GM19455 (cell line): Measurements from ENCODE around the gene MAN2A1.

ENCODE experiments used
- ATAC-seq: cut with Tn5 transposase; IDR thresholded peaks from one replicate; pipeline ENCODE4 v1.9.1; 2021; ENCODE audit not compliant: unreplicated experiment

MAN2A1 gene

DNA sequence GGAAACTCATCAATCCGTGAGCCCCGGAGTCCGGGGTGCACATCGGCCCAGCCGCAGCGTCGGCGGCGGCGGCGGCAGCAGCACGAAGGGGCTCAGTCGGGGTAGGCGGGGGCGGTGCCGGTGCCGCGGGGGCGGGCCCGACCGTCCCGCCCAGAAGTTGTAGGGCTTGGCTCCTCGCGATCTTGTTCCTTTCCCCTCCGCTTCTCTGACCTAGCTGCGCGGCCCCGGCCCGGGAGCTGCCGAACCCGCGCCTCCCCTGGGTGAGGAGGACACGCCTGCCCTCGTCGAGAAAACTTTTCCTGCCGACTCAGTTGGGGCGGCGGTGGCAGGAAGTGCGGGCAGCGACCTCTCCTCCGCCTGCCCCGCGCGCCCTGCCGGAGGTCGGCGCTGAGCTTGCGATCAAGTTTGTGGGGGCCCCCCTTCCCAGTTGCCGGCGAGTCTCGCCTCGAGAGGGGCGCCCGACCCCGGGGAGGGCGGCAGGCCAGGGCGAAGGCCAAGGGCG, at the start of gene MAN2A1:
TSS of gene MAN2A1 (plus strand) at position 188 of the 502 bp plus-strand sequence. CDS start 491 bp downstream, outside the sequence.
- peak; percentile 54 for ATAC-seq

DNA sequence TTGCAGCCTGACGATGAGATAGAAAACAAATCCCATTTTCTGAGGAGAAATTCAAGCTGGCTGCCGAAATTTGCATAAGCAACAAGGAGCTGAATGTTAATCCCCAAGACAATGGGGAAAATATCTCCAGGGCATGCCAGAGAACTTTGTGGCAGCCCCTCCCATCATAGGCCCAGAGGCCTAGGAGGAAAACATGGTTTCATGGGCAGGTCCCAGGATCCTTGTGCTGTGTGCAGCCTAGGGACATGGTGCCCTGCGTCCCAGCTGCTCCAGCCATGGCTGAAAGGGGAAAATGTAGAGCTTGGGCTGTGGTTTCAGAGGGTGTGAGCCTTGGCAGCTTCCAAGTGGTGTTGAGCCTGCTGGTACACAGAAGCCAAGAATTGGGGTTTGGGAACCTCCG, 48.8 kb upstream of the MAN2A1 start:
- ATAC-seq, result no peak

DNA sequence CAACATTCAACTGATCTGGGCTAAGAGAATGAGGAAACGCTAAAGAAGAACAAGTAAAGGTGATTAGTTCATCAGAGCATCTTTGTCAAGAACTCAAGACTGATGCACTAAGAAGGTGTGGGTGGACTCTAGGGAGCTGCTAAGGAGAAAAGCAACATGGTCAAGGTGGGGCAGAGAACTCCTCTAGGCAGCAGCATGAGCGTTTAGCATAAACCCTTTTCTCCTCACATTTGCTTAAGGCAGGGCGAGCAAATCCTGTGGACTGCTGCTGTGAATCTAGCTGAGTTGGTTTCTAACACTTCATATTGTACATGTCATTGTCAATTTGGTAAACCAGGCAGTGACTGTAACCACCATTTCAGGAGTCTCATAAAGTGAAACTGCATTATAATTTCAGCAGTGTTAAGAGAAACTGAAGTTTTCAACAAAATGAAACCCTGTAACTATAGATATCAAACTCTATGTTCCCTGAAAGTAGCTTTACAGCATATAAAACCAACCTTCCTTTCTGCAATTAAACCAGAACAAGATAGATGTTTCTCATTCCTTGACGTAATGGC, 45.9 kb upstream of the MAN2A1 start:
- no peak for ATAC-seq

DNA sequence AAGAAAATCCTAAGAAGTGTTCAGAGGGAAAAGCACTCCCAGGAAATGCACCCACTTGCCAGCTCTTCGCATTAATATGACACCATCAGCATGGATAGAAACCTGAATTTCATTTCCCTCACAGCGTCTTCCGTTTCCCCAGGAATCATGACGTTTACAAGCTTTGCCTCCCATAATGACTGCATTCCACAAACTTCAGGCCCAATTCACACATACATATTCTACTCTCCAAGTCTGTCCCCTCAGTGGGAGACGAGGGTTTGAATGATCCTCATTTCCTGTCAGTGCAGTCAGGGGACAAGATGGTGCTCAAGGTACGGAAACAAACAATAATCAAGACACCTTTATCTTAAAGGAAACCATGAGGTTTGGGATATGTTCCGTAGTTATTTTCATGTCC, 44.9 kb upstream of the MAN2A1 start:
- ATAC-seq, result no peak

DNA sequence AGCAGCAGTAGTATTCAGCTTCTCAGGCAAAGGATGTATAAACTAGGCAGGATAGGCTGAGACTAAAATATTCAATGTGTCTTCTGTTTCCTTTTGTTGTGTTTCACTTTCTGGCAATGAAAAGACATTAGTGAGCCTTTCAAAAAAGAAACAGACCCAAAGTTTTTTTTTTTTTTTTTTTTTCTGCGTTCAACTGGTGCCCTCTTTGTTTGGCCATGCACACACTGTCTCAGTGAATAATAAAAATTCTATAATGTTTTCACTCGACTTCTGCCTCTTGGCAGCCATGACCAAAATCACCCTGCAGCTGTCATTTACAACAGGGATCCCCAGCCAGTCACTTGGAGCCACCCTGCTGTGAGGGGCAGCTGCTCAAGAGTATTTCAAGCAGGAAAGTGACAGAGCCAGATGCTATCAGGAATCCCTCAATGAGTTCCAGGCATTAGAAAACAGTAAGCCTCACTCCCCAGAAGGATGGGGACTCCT, 44.0 kb upstream of the MAN2A1 start:
- ATAC-seq, result no peak

DNA sequence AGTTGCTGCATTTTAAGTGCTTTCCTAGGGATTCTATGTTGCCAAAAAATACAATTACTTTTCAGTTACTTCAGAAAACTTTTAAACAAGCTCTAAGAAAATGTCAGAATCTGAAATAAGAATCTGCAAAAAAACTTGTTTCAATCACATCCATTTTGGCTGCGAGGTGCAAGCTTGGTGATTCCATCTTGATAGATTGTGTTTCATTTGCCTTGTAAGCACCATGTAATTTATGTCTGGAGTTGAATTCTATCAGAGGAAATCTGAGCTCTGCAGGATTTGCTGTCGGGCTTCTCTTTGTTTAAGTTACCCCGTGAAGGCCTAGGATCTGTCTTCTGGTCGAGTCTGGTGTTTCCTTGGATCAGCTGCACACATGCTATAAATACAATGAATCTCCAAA, 40.4 kb upstream of the MAN2A1 start:
- ATAC-seq, result no peak

DNA sequence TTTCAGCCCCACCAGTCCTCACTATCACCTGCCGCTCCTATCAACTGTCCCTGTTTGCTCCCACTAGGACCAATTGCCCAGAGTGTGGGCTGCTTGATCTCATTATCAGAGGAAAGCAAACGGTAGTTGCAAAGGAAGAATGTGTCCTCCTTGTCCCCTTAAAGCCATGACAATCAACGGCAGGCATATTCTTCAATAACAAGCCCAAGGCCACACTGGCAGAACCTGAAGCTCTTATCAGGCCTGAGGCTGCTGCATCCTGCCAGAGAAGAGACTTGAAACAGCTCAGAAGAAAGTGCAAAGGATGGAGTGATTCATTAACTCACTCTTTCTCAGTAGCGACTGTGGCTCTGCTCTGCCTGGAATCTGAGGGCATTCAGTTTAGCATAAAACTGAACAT, 39.2 kb upstream of the MAN2A1 start:
- ATAC-seq, result no peak

DNA sequence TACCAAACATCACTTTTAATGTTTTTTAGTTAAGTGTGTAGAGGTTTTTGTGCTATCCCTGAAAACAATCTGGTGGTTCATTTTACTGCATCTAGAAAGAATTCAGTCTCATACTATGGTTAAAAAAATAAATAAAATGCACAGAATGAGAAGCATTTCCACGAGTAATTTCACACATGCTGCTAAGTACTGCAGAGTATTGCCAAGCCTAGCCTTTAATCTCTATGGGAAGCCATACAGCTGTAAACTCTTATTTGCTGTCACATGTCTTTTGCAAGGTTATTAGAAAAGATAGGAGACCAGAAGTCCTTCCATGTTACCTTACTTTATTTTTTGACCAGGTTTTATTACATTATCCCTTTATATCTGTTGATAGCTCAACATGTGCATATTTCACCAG, 37.6 kb upstream of the MAN2A1 start:
- no peak for ATAC-seq

DNA sequence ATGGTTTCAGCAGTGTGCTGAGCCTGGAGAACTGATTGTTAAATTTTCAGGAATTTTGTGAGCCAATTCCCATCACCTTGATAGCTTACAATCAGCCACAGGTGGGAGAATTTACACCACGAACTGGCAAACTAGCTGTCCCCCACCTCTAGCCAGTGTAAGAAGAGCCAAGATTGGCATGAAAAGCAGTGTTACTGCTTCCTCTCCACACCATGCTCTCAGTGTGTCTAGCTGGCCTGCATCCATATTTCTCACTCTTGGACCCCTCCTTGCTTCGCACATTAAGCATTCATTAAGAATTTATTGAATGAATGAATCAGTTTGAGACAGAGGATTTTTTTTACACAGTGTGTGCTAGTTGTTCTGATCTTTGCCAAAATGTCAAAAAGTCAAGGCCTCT, 36.7 kb upstream of the MAN2A1 start:
- no peak for ATAC-seq

DNA sequence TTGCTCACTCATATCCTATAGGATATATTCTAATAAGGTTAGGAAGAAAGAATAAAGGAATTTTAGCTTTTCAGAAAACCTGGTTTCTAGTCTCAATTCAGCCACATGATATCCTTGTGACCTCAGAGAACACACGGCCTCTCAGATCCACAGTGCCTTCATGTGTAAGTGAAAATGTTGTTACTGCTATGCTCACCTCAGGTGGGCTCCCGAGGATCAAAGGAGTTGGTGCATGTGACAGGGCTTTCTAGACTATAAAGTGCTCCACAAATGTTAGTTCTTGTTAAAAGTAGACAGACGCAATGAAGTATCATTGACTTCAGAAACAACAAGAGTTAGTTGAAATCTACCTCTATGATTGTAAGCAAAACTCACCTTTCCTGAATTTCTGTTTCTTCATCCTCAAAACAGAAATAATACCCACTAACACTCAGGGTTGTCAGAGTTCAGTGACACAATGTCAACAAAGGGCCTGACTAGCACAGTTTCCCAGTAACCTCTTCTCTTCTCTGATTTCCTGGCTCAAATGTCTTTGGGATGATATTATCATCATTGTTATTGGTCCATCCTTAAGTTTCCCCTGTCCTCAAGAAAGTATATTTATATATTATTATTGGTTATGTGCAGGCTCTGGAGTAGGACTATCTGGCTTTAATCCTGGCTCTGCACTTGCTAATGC, 36.0 kb upstream of the MAN2A1 start:
- ATAC-seq, result no peak

DNA sequence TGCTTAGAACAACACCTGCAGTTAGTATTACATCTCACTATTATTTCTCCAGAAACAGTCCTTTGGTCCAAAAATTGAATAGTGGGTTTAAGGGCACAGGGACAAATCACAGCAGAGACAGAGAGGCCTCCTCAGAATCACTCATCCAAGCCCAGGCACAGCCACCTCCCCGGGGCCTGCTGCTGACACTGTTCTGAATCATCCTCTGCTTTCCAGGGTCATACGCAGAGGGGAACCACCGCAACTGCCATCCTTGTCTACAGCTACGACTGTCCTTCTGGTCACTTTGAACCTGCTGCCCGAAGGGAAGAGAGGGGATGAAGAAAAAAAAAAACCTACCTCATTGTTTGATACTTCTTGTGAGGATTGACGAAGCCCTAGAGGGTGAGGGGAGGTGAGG, 35.3 kb upstream of the MAN2A1 start:
- ATAC-seq, result no peak

DNA sequence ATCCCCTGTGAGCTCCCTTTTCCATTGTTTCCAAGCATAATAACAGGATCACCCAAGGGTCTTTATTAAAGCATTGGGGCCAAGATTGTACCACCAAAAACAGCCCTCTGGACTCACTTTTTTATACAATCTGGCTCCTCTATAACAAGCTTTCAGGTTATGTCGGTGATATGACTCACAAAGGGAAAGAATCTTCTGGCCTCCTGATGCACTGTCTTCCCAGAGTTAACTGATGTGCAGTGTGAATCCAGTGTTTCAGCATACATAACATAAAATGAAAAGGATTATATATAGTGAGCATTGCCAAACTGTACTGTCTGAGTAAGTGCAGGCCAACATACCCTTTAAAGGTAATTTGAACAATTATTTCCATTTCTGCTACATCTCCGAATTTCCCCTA, 33.9 kb upstream of the MAN2A1 start:
- ATAC-seq, result no peak

DNA sequence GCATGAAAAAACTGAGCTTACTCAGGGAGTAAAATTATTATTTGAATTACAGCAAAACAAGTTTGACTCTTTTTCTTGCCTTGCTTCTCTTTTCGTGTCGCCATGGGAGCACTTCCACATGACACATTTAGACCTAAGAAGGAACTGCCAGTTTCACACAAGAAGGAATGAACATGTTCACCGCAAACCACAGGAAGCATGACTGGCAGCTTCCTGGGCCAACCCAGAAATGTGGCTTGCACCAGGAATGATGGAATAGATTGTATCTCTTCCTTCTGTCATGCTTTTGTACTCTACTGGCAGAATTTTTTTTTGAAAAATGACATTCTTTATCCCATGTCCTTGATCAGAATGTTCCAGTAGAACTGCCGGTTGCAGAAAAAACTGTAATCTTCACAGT, 32.9 kb upstream of the MAN2A1 start:
- ATAC-seq, result no peak

DNA sequence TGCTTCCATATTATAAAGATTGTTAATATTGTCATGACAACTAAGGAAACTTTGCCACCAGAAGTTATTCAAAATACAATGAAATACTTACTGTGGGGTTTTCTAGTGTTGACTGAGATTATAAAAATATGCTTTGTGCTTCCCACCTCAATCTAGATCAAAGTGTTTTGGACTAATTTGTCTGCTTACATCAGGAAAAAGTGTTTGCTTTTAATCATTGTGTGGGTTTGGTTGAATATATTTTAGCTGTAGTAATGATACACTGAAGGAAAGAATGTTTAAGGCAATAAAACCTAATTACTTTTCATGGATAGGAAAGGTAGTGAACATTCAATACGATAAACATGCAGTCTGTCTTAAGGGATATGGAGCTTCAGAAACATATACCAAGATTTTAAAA, 29.8 kb upstream of the MAN2A1 start:
- ATAC-seq, result no peak

DNA sequence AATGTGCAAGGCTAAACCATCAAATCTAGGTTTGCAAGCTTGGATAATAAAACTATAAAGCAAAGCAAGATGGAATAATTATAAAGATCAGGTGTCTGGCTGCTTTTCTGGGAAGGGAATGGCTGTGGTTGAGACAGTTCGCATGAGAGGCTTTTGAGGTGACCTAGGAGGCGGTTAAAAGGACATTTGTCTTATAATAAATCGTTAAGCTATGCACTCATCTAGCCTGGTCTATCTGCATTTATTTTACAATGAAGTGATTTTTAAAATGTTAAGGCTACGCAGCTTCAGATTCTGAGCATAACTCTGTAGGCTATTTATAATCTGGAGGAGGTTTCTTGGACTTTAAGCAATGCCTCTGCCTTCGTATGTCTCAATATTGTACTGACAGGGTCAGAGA, 29.4 kb upstream of the MAN2A1 start:
- ATAC-seq, result no peak

DNA sequence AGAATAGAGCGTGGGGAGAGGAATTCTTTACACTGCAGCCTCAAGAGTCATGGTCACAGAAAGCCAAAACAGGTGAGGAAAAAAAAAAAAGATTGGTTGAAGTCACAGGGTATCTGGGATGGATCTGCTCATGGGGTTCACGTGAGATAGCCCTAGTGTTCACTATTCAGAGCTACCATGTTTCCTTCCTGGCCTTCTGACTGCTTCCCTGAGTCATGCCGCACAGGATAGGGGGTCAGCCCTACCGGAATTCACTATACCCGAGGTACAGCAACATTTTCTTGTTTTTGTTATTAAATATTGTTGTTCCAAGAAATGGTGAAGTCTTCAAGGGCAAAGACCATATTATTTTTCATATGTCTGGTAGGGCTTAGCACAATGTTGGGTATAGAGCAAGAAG, 21.5 kb upstream of the MAN2A1 start:
- no peak for ATAC-seq

DNA sequence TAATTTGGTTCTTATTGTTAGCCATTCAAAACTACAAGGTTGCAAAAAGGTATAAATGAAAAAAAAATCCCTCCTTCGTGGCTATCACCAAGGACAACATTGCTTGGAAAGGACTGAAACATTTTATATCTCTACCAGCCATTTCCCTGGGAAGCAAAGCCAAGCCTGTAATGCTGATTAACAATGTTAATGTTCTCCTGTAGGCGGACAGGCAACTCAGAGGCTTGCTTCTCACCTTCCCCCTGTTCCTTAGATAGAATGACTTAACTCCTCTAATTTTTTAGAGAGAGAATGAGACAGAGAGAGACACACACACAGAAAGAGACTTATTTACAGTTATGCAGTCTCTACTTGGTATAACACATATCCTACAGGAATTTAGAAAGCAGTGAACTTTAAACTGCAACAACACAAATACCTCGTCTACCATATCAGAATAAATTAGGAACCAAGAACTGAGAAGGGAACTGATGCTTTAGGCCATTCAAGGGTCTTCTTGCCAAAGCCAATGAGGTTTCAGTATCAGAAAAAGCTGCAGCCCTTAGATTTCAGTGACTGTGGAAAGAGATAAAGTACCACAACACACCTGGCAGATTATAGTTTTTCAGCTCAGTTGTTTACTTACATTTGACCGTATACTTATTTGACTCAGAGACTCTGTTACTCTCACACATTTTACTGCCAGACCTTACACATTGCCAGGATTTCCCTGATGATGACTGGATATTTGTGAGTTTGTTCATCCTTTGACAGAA, 20.9 kb upstream of the MAN2A1 start:
- no peak for ATAC-seq

DNA sequence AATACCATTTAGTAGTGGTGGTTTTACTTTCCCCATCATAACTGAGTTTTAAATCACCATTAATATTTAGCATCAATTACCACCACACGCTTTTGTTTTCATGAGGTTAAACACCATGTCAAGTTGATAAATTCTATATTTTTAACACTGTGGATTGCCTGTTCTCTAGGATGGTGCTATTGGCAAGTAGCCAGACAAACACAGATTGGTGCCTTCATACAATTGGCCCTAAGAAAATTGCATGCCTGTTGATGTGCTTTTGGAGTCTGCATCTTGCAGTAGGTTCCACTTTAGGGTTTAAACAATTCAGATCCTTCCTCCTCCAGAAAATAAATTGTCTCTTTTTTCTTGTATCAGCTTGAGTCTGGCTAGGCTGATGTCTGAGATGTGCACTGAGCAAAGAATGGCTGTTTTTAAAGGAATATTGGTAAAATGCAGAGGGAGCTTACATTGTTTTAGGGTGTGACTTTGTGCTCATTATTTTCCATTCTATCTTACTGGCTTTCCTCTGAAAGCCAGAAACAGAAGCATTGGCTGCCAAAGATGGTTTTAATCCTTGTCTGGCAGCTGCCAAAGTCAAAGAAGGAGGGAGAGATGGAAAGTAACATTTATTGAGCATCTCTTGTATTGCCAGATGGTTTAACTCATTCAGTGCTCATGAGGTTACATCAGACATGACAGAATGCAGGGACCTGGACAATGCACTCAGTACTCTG, 19.6 kb upstream of the MAN2A1 start:
- no peak for ATAC-seq

DNA sequence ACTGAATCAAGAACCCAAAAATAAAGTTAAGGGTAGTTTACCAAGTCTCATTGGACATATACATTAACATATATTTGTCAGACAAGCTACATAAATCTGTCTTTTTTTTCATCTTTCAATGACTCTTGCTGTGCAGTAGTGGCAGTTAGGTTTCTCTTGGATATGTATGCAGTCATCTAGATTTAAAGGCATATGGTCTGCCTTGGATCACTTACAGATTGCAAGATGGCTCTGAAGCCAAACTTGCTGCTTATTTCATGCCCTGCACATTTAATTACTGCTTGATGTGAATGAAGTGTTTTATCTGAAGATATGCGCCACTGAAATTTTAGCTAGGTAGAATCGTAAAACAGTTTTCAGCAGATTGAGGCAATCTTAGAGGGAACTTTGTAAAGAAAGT, 18.6 kb upstream of the MAN2A1 start:
- ATAC-seq, result no peak

DNA sequence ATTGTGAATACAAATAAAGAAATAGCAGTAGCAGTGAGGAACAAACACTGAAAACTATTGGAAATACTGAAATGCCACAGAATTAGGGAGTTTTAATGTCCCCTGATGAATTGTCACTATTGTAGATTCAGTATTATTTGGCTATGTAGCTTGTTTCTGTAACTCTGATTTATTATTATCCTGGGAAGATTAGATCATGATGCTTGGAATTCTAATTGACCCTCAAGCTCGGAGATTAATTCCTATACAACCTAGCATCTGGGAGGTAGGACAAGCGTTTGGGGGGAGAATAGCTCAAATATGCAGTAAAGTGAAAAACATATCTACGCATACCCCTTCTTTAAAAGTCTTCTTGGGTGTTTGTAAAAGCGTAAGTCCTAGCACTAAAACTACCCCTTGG, 15.1 kb upstream of the MAN2A1 start:
- no peak for ATAC-seq

DNA sequence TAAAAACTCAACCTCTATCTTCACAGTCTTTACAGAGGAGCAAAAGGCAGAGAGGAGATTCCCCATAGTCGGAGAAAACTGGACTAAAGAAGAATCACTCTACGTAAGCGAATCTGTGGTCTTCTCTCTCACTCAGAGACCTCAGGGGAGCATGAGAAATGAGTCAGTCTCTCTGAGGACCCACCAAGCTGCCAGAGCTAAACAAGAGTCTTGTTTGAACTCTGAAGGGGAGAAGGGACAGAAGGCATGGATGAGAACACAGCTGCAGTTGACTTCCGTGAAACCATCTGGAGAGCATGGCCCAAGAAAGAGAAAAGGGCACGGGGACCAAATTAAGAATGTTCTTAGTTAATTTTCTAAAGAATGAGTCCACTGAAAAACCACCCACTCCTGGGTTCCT, 12.8 kb upstream of the MAN2A1 start:
- ATAC-seq, result no peak
